CD4-positive, alpha-beta T cell treated with Interleukin-4 for 4 hours (primary cell): ENCODE measurements around the gene GCNT2.
"Not testable (repeated sequence)": the region's sequence is repeated elsewhere in the genome, so short reads cannot be mapped to it uniquely, and the experiment has no call there.

ENCODE experiments used
- DNase-seq: peaks from one replicate; pipeline ENCODE4 v3.0.0-alpha.2; 2020

Gene GCNT2

GRCh38 chr6:10550764-10551163 is 29.6 kb downstream of the GCNT2 start:
- DNase-seq, result no peak

DNA sequence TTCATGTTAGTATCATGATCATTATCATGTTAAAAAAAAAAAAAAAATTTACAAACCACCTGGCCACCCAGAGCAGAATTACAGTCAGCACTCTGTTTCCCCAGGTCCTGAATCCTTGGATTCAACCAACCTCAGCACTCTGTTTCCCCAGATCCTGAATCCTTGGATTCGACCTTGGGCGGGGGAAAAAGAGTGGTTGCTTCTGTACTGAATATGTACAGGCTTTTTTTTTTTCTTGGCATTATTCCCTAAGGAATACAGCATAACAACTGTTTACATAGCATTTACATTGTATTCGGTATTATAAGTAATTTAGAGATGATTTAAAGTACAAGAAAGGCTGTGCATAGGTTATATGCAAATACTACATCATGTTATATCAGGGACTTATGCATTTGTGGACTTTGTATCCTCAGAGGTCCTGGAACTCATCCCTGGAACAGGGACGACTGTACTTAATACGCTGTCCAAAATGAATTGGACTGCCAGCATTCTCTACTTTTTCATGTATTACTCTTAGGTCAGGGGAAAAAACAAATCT is 31.2 kb downstream of the GCNT2 start:
- no peak for DNase-seq

GRCh38 chr6:10553871-10554270 is 32.7 kb downstream of the GCNT2 start:
- DNase-seq, result no peak

GRCh38 chr6:10554826-10555225 is 33.7 kb downstream of the GCNT2 start:
- no peak for DNase-seq

GRCh38 chr6:10555625-10556309 is 34.6 kb downstream of the GCNT2 start:
- DNase-seq, result no peak

GRCh38 chr6:10556589-10556988 is 35.4 kb downstream of the GCNT2 start:
- DNase-seq, result no peak

- no peak for DNase-seq
Observed at GRCh38 chr6:10556992-10557391, 35.8 kb downstream of the GCNT2 start.

DNA sequence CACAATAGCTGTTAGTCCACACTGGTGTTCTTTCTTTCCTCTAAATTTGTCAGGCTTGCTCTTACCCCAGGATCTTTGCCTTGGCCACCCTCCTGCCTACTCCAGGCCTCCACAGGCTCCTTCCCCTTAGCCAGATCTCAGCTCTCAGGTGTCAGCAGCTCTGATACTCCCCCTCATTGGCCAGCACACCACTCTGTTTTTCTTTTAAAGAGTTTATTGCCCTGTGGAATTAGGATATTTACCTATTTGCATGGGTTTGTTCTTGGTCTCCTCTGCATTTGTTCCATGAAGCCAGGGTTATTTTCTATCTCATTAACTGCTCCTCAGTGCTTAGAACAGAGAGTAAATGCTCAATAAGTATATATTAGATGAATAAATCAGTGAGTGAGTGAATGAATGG is 36.8 kb downstream of the GCNT2 start:
- no peak for DNase-seq

DNA sequence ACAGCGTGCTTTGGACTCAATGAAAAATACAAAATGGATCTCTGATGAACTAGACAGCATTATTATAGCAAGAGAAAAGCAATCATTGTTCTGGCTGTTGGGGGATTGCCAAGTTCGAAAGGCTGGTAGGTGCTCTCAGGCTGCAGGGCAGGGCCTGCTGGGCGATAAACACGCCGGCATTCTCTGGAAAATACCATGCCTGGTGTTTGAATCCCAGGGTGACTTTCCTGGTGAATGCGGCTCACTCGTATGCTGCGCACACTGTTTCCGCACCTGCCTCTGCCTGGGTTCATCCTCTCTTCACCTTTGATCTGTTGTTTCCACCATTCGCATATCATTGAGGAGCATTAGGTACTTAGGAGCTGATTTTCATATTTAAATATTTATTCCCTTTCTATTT is 37.4 kb downstream of the GCNT2 start:
- DNase-seq, result no peak

DNA sequence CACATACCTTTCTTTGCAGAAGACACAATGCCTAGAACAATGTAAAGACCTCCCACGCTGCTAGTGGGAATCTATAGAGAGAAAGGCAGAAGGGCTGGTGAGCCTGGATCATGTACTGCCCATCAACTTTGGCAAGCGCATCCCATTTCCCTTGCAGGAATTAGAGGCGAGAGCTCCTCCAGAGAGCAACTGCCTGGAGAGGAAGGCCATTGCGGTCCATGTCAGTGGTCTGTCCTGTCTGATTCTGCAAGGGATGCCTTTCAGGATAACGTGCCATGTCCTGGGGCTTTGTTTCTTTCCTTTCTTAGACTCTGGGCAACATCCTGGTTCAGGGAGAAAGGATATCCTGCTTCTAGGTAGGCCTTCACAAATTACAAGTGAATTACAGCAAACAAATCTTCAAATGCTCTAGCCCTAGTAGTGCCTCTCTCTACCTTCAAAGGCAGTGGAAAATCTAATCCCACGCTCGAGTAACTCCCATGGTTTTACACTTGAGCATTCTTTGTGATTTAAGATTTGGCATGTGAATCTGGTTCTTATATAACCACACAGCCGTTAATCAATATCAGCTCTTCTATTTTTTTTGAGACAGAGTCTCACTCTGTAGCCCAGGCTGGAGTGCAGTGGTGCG is 38.5 kb downstream of the GCNT2 start:
- DNase-seq, result no peak

DNA sequence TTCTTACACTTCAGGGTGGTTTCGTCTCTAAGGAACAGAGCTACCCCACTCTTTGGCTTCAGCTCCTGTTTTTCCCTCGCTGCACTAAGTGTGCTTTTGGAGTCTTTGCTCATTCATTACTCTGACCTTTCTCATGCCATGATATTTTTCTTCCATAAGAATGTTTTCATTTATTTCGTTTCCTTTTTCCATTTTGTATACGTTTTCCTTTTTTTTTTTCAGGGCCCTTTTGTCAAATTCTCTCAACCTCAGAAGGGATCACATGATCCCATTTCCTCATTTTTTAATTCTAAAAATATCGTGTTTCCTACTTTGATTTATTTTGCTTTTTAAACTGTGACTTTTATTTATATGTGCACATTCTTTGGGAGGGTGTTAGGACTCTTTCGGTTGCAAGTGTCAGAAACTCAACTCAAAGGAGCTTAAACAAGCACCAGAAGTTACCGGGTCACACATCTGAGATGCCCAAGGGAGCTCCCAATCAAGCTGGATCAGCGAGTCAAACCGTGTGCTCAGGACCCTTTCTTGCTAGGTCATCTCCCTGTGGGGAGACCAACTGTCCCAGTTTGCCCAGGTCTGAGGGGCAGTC is 40.6 kb downstream of the GCNT2 start:
- DNase-seq, result no peak

DNA sequence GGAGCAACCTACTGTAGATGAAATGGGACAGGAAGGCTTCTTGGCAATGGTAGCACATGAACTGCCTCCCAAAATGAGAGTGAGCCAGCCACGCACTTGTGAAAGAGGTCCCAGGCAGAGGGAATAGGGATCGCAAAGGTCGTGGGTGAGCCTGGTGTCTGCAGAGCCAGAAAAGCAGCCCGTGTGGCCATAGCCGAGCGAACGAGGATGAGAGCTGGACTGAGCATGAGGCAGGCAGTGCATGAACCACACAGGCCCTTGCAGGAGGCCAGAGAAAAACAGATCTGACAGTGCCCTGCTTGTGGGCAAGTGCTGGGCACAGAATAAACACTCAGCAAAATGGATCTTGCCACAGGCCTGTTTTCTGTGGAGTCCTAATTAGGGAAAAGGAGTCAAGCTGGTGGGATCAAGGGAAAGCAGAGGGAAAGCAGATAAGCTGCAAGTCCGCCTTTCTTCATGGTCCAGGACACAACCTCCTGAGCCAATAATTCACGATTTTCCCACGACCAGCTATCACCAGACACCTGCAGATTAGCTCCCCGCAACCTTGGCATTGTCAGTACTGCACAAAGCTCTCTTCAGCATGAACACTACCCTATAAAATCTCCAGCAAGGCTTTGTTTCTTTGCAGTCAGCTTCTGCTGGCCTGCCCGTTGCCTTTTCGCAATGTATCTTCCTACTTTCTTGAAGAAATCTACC is 44.0 kb downstream of the GCNT2 start:
- no peak for DNase-seq

DNA sequence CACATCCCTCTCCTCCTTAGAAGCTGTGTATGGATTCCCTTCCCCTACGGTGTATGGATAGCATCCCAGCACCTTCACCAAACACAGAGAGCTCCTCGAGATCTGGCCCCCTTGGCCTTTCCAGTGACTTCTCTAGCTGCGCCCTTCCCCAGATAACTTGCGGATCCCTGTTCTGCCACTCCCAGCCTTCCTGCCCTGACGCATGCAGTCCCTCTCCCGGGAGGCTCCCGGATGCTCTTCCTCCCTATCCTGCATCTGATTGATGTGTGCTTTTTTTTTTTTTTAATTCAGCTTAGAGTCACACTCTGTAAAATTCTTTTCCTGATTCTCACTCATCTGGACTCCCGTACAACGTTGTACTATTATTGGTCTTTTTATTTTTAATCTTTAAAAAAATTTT is 44.8 kb downstream of the GCNT2 start:
- DNase-seq, result no peak

DNA sequence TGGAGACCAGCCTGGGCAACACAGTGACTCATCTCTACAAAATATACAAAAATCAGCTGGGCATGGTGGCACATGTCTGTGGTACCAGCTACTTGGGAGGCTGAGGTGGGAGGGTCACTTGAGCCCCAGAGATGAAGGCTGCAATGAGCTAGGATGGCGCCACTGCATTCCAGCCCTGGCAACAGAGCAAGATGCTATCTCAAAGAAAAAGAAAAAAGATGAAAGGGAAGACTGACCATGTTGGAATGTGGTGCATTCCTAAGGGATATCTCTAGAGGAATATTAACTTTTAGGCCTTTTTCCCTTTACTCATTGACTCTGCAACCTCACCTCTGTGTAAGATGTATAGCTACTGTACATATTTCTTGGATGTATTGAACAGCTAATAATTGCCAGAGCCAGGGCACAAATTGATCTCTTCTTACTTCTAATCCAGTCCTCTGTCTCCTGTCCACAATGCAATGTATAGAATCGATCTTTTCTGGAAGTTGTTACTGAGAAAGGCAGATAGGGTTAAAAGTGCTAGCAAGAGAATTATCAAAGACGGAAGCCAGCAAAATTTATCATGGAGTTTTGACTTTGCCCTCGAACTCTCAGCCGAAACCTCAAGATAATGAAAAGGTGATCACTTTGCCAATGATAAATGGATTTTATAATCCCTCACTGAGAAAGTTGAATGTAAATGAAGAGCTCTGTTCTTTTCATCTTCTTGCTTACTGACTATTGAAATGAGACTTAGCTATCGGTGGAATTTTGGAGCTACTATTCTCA is 46.3 kb downstream of the GCNT2 start:
- DNase-seq, result no peak

- no peak for DNase-seq
Observed at GRCh38 chr6:10569392-10570127, 48.4 kb downstream of the GCNT2 start.

DNA sequence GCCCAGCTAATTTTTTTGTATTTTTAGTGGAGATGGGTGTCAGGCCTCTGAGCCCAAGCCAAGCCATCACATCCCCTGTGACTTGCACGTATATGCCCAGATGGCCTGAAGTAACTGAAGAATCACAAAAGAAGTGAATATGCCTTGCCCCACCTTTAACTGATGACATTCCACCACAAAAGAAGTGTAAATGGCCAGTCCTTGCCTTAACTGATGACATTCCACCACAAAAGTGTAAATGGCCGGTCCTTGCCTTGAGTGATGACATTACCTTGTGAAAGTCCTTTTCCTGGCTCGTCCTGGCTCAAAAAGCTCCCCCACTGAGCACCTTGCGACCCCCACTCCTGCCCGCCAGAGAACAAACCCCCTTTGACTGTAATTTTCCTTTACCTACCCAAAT is 54.4 kb downstream of the GCNT2 start:
- not testable (repeated sequence) for DNase-seq

DNA sequence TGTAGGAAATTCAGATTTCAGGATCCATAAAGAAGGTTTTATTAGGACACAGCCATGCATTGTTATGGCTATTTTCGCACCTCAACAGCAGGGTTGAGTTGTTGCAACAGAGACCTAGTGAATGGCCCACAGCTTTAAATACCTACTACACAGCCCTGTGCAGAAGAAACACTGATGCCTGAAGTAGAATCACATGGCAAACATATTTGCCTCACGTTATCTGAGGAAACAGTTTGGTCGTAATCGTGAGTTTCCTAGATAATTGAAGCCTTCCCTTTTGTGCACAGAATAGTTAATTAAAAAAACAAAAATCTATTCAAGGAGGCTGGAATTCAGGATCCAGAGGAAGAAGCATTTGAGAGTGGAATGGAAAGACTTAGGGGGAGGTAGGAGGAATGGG is 55.1 kb downstream of the GCNT2 start:
- DNase-seq, result no peak

- DNase-seq, result no peak
Observed at GRCh38 chr6:10577112-10577511, 56.0 kb downstream of the GCNT2 start.

- no peak for DNase-seq
Observed at GRCh38 chr6:10578723-10579122, 57.6 kb downstream of the GCNT2 start.

- DNase-seq, result no peak
Observed at GRCh38 chr6:10579803-10580202, 58.7 kb downstream of the GCNT2 start.

GRCh38 chr6:10580570-10580969 is 59.4 kb downstream of the GCNT2 start:
- no peak for DNase-seq

- DNase-seq, result not testable (repeated sequence)
Observed at GRCh38 chr6:10581402-10581801, 60.3 kb downstream of the GCNT2 start.
